Measurements from ENCODE around the gene VEGFC.

VEGFC gene

DNA sequence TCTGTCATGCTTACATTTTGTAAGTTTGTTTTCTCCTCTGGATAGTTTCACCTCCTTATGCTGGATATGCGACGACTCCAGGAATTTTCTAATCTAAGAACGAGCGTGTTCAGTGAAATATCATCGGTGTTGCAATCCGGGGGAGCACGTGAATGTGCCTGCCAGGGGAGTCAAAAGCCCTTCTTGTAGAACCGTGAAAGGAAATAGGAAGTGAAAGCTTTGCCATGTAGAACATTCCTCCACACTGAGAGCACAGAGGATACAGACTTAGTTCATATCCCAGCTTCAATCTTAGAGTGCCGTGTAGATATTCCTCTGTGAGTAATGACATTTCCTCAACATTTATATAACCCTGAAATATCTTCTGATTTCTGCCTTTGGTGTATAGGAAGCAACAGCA lies 121.2 kb downstream of the VEGFC start:
- DNase-seq: no peak

DNA sequence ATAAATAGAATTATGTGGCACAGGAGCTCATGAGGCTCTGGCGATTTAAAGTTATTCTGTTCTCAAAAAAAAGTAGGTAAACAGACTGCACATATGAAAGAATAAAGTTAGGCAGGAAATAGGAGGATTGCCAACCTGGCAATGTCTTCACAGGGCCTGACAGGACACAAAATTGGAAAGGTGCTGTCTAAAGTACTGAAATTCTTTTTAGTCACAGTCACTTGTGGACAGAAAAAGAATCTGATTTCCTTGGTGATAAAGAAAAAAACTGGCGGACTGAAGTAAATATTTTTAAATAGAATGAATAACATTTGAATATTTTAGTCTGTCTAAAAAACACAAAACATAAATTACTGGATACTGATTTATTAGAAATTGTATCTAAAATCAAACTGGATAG lies 124.4 kb downstream of the VEGFC start:
- no peak for DNase-seq

DNA sequence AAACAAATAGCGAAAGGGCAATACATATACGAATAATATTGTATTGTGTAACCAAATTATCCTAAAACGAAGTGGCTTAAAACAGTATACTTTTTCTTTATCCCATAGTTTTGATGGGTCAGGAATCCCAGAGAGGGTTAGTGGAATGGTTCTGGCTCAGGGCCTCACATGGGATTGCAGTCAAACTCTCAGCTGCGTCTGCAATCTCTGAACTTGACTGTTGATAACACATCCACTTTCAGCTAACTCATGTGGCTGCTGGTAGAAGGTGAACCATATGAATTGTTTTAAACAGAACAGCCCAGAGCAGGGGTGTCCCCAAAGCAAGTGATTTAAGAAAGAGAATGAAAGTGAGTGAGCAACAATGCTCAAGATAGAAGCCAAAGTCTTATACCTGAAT lies 127.8 kb downstream of the VEGFC start:
- no peak for DNase-seq

GRCh38 chr4:176660561-176660960 lies 132.2 kb downstream of the VEGFC start:
- peak; percentile 3 for DNase-seq

DNA sequence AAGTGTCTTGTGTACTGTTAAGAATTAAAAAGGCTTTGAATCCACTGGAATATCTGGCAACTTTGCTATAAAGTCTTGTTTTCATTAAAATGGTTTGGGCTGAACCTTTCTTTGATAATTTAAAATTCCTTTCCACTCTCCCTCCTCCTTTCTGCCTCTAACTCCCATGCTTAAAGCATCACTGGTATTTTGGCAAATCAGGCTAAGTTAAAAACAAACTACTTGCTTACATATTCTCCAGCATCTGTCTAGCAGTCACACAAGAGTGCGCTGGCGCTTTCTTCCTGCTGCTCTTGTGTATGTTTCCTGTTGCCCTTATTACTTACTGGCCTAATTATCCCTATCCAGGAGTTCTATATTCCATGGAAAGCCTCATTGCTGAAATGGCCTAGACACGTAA lies 136.6 kb downstream of the VEGFC start:
- no peak for DNase-seq

GRCh38 chr4:176654565-176655216 lies 138.0 kb downstream of the VEGFC start:
- DNase-seq: no peak

GRCh38 chr4:176653401-176654220 lies 139.1 kb downstream of the VEGFC start:
- no peak for DNase-seq

GRCh38 chr4:176646311-176646710 lies 146.4 kb downstream of the VEGFC start:
- DNase-seq: no peak

GRCh38 chr4:176645246-176645960 lies 147.3 kb downstream of the VEGFC start:
- DNase-seq: no peak

GRCh38 chr4:176642472-176642871 lies 150.2 kb downstream of the VEGFC start:
- peak; percentile 2 for DNase-seq

GRCh38 chr4:176641237-176641636 lies 151.5 kb downstream of the VEGFC start:
- DNase-seq: no peak

DNA sequence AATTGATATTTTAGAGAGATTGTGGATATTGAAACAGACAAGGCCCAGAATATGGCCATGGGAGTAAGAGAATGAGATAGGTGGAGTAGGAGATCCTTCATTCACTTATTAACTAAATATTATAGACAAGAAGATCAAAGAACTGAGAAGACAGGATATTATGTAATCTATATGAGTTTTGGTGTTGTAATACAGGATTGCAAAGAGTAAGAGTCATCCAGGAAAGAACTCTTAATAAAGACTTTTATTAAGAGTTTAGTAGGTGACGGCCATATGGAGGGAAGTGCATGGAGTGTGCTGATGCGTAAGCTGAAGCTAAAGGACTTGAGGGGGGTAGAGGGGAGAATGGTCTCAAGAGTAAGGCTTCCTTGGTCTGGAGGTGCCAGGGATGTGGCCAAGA lies 153.7 kb downstream of the VEGFC start:
- DNase-seq: no peak

GRCh38 chr4:176636292-176636691 lies 156.4 kb downstream of the VEGFC start:
- no peak for DNase-seq

DNA sequence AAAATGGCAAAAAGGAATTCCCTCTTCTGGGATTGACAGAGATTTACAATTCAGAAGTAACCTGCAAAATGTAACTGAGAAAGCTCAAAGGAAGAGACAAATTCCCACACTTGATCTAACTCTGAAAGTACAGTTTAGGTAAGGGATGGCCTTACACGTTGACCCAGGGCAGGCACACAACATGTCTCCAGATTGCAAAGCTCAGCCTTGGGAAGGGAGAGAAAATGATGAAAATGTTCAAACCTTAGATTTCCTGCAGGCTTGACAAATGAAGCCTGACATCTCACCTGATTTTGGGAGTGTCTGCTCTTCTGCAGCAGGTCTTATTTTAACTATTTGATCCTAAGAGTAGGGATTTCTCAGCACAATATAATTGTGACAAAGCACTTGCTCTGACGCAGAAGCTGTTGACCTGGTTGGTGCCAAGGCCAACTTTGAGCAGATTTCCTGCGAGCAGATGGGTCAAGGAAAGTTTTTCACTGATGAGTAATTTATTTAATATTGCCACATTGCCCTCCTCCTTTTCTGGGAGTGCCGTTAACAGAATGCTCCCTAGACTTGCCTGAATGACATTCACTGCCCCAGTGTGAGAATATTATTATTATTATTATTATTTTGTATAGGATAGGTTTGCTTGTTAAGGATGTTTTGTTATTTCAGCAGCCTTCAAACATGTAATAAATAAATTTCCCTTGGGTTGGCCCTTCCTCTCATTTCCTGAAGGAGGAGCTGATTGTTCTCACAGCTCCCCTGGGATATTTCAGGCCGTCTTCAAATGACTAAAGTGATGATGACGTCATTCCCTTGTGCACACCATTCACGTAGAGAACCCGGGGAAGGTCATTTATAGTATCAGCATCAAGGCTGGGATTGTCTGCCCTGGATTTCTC lies 157.1 kb downstream of the VEGFC start:
- DNase-seq: peak; percentile 2
